IMR-90 (cell line): ENCODE measurements around the gene NMRK1. TPM values are rescaled to one million over a fixed set of nuclear protein-coding genes. Genes with fewer than 3 reads are reported as not detected.

Experiments
- ATAC-seq: fragments of 200-7000 bp; cut with Tn5 transposase; 2 replicates; pipeline ENCODE4 v1.9.1; 2020; ENCODE audit warnings: low read depth, mild to moderate bottlenecking, moderate library complexity
- BruUV-seq: library from RNA; stranded (reverse); fragments of 400-500 nt; replicated peaks from 2 replicates; lab custom pipeline; 2021; lab: Mats Ljungman, UMichigan
- CTCF ChIA-PET: fragments of 300-600 bp; formaldehyde crosslinking; extraction: SDS; loops from one replicate; lab custom pipeline; 2021; ENCODE audit warnings: antibody characterized with exemption; lab: Yijun Ruan, JAX
- POLR2A ChIA-PET: fragments of 300-600 bp; sonication (Branson Sonifier 250); formaldehyde crosslinking; loops from one replicate; lab custom pipeline; 2022; ENCODE audit warnings: antibody characterized with exemption; ENCODE audit not compliant: unreplicated experiment; lab: Charles Lee
- DNase-seq: peaks from one replicate; pipeline ENCODE4 v3.0.0; 2013
- H2AFZ ChIP-seq: replicated peaks from 2 replicates; pipeline ENCODE3; 2013; ENCODE audit warnings: low read length, mild to moderate bottlenecking; ENCODE audit not compliant: poor library complexity
- H2AK5ac ChIP-seq: 2 replicates; pipeline ENCODE4 v1.6.1; 2013; ENCODE audit warnings: low read depth, low read length, inconsistent platforms
- H2AK9ac ChIP-seq: replicated peaks from 2 replicates; pipeline ENCODE3; 2013; ENCODE audit warnings: mild to moderate bottlenecking, low read depth, low read length, moderate library complexity; ENCODE audit not compliant: poor library complexity
- H2BK120ac ChIP-seq: 2 replicates; pipeline ENCODE4 v1.6.1; 2013; ENCODE audit warnings: low read depth, low read length, inconsistent platforms
- H2BK15ac ChIP-seq: 3 replicates; pipeline ENCODE4 v1.6.1; 2013; ENCODE audit warnings: low read depth, low read length, inconsistent platforms
- H2BK20ac ChIP-seq: 2 replicates; pipeline ENCODE4 v1.6.1; 2013; ENCODE audit warnings: low read depth, mild to moderate bottlenecking, inconsistent platforms, low read length, moderate library complexity
- H2BK5ac ChIP-seq: 2 replicates; pipeline ENCODE4 v1.6.1; 2013; ENCODE audit warnings: mild to moderate bottlenecking, low read depth, low read length, inconsistent platforms; ENCODE audit not compliant: poor library complexity, severe bottlenecking
- H3K14ac ChIP-seq: replicated peaks from 2 replicates; pipeline ENCODE4 v1.6.1; 2013; ENCODE audit warnings: low read depth, low read length, inconsistent platforms
- H3K18ac ChIP-seq: 2 replicates; pipeline ENCODE4 v1.6.1; 2013; ENCODE audit warnings: low read depth, low read length, control low read depth
- H3K23ac ChIP-seq: 2 replicates; pipeline ENCODE4 v1.6.1; 2013; ENCODE audit warnings: low read depth, low read length, inconsistent platforms
- H3K27ac ChIP-seq: 2 replicates; pipeline ENCODE4 v1.5.1; 2013; ENCODE audit warnings: mild to moderate bottlenecking, control low read depth, low read length; ENCODE audit not compliant: insufficient read depth
- H3K27me3 ChIP-seq: 2 replicates; pipeline ENCODE4 v1.6.1; 2013; ENCODE audit warnings: low read length; ENCODE audit not compliant: control insufficient read depth, insufficient read depth
- H3K36me3 ChIP-seq: 2 replicates; pipeline ENCODE4 v1.6.1; 2013; ENCODE audit warnings: low read length, mixed read lengths; ENCODE audit not compliant: control insufficient read depth, insufficient read depth
- H3K4ac ChIP-seq: 2 replicates; pipeline ENCODE4 v1.6.1; 2013; ENCODE audit warnings: low read depth, low read length, inconsistent platforms
- H3K4me1 ChIP-seq: 2 replicates; pipeline ENCODE4 v1.6.1; 2013; ENCODE audit warnings: low read length, mixed read lengths; ENCODE audit not compliant: control insufficient read depth, insufficient read depth
- H3K4me2 ChIP-seq: 2 replicates; pipeline ENCODE4 v1.6.1; 2013; ENCODE audit warnings: low read depth, mild to moderate bottlenecking, control low read depth, low read length, moderate library complexity
- H3K4me3 ChIP-seq: 2 replicates; pipeline ENCODE4 v1.5.1; 2013; ENCODE audit warnings: low read depth, mild to moderate bottlenecking, control low read depth, low read length, moderate library complexity; ENCODE audit not compliant: insufficient read depth
- H3K56ac ChIP-seq: 2 replicates; pipeline ENCODE4 v1.6.1; 2013; ENCODE audit warnings: low read length, inconsistent platforms; ENCODE audit not compliant: insufficient read depth; ENCODE audit errors: extremely low read depth
- H3K79me1 ChIP-seq, 2 experiments: 2 replicates each; pipeline ENCODE4 v1.6.1; 2013; ENCODE audit warnings: low read length in 2 of 2, inconsistent platforms in 1 of 2, low read depth in 1 of 2
- H3K9ac ChIP-seq: 2 replicates; pipeline ENCODE4 v1.6.1; 2013; ENCODE audit warnings: low read depth, low read length, control low read depth
- H3K9me1 ChIP-seq: 2 replicates; pipeline ENCODE4 v1.6.1; 2013; ENCODE audit warnings: low read length, inconsistent platforms; ENCODE audit not compliant: insufficient read depth
- H3K9me3 ChIP-seq: 2 replicates; pipeline ENCODE4 v1.6.1; 2013; ENCODE audit warnings: low read length; ENCODE audit not compliant: control insufficient read depth, insufficient read depth
- H4K20me1 ChIP-seq: 2 replicates; pipeline ENCODE4 v1.6.1; 2013; ENCODE audit warnings: low read length, inconsistent platforms; ENCODE audit not compliant: insufficient read depth
- H4K5ac ChIP-seq: 2 replicates; pipeline ENCODE4 v1.6.1; 2013; ENCODE audit warnings: mild to moderate bottlenecking, low read depth, low read length, control low read depth
- H4K8ac ChIP-seq, 2 experiments: 2 replicates each; pipeline ENCODE4 v1.6.1; 2013; ENCODE audit warnings: low read depth in 2 of 2, low read length in 2 of 2, control low read depth in 1 of 2, inconsistent platforms in 1 of 2
- H4K91ac ChIP-seq: 2 replicates; pipeline ENCODE4 v1.6.1; 2013; ENCODE audit warnings: low read depth, low read length, inconsistent platforms; ENCODE audit not compliant: insufficient read depth
- MAZ ChIP-seq: IDR thresholded peaks from 2 replicates; pipeline ENCODE4 v1.6.1; 2012; ENCODE audit warnings: low read depth, mild to moderate bottlenecking, low read length, improper control_type of control experiment, moderate library complexity, borderline replicate concordance
- RCOR1 ChIP-seq: IDR thresholded peaks from 2 replicates; pipeline ENCODE4 v1.6.1; 2012; ENCODE audit warnings: mild to moderate bottlenecking, low read length, improper control_type of control experiment; ENCODE audit not compliant: insufficient replicate concordance
- WGBS, 2 experiments: methylation state at CpG; one replicate each; pipeline versions ENCODE4 v1.1.5 to v1.1.7; 2013; ENCODE audit warnings: missing lambda C conversion rate in 2 of 2; ENCODE audit not compliant: insufficient read length in 1 of 2; ENCODE audit errors: extremely low coverage in 2 of 2; 5-methylcytosine and 5-hydroxymethylcytosine counted together
- dilution Hi-C: fragments of 300-500 bp; cut with HindIII; formaldehyde crosslinking; loops from one replicate; pipeline ENCODE4 v1.14.3; 2018; ENCODE audit warnings: low sequenced_read_pairs; ENCODE audit not compliant: unreplicated experiment
- in situ Hi-C: fragments of 300-500 bp; cut with MboI; formaldehyde crosslinking; loops from 3 replicates; pipeline ENCODE4 v1.14.3; 2019; ENCODE audit warnings: low sequenced_read_pairs, inconsistent platforms, mixed read lengths
- intact Hi-C: fragments of 100-400 bp; cut with micrococcal nuclease; formaldehyde crosslinking; loops from 2 replicates; pipeline ENCODE4 v1.10.0; 2022
- polyA plus RNA-seq, 3 experiments: library from polyadenylated mRNA; depleted of rRNA; stranded (reverse); fragments of >200 nt; gene quantifications; 2 replicates each; pipeline ENCODE4 v1.2.3, GENCODE V29; 2012; ENCODE audit warnings: low replicate concordance in 1 of 3
- total RNA-seq: library from RNA; depleted of rRNA; stranded (reverse); fragments of >200 nt; gene quantifications from 2 replicates; pipeline ENCODE4 v1.2.3, GENCODE V29; 2012

Gene NMRK1
- total and polyA plus RNA-seq, 2 of the 4 experiments (the other 2 are of a cell fraction), result 5.7 to 5.9 TPM

GRCh38 chr9:75041041-75041440 is 46.9 kb downstream of the NMRK1 start:
- Histone ChIP-seq H3K14ac (no peak overlapping the region), H2AFZ (no peak overlapping the region), H2BK5ac (peak overlapping the region; percentile 47), H3K9ac (no peak overlapping the region), H3K4me3 (no peak overlapping the region), H2BK15ac (no peak overlapping the region), H3K4ac (no peak overlapping the region), H3K27ac (no peak overlapping the region; the same call in 1 of the 2 replicates), H3K9me3 (no peaks in the 10 kb centered on the region), H2AK9ac (no peak overlapping the region), H3K4me2 (peak overlapping the region; percentile 30; the same call in 1 of the 2 replicates), H2AK5ac (no peak overlapping the region), H3K27me3 (no peaks in the 10 kb centered on the region; the same call in 1 of the 2 replicates), H3K56ac (no peak overlapping the region), H4K8ac (peak overlapping the region in 1 of 2 experiments; percentile 21; a peak in 1 of 4 replicates), H2BK120ac (peak overlapping the region; percentile 36; the same call in 1 of the 2 replicates), H2BK20ac (no peak overlapping the region), H4K91ac (no peak overlapping the region), H4K5ac (peak overlapping the region; percentile 1; the same call in 1 of the 2 replicates), H3K36me3 (no peaks in the 10 kb centered on the region), H3K79me1 (peaks cover 0 to 3% of the 10 kb centered on the region in 2 experiments; a peak in 1 of 4 replicates), H3K18ac (peak overlapping the region; percentile 55; the same call in 1 of the 2 replicates), H3K4me1 (peaks cover 18% of the 10 kb centered on the region), H3K9me1 (peaks cover 9% of the 10 kb centered on the region; the same call in 1 of the 2 replicates), H4K20me1 (no peaks in the 10 kb centered on the region), H3K23ac (no peak overlapping the region)
- ATAC-seq (no peak), DNase-seq (no peak)
- in situ Hi-C loops (no loop called here), intact Hi-C loops (no loop called here), dilution Hi-C loops (no loop called here)
- WGBS, 2 experiments, result no CpG with 5 or more reads among the region's 1 CpG
- TF ChIP-seq MAZ (no peak), RCOR1 (no peak)
- POLR2A ChIA-PET, result no interaction called here
- no TSS peak for BruUV-seq
- CTCF ChIA-PET, result no interaction called here
